WTC11 (cell line): ENCODE measurements around the gene SP2.

Experiments used
- ATF3 ChIP-seq: sonication (generic); formaldehyde crosslinking; conservative IDR thresholded peaks from 2 replicates; pipeline ENCODE4 v1.8.1; 2022; ENCODE audit warnings: mild to moderate bottlenecking, missing genetic modification reagents
- CREM ChIP-seq: sonication (generic); formaldehyde crosslinking; IDR thresholded peaks from 2 replicates; pipeline ENCODE4 v1.8.1; 2022; ENCODE audit warnings: mild to moderate bottlenecking, missing genetic modification reagents, moderate library complexity
- CTCF ChIP-seq: fragments of 200-600 bp; IDR thresholded peaks from 2 replicates; pipeline ENCODE4 v1.8.0; 2022; ENCODE audit warnings: antibody characterized with exemption
- E2F4 ChIP-seq: sonication (generic); formaldehyde crosslinking; IDR thresholded peaks from 2 replicates; pipeline ENCODE4 v1.8.1; 2022; ENCODE audit warnings: low read depth, mild to moderate bottlenecking, moderate library complexity, missing genetic modification reagents, borderline replicate concordance
- E2F5 ChIP-seq: sonication (generic); formaldehyde crosslinking; IDR thresholded peaks from 2 replicates; pipeline ENCODE4 v1.8.1; 2022; ENCODE audit warnings: mild to moderate bottlenecking, moderate library complexity, missing genetic modification reagents
- FOXJ3 ChIP-seq: sonication (generic); formaldehyde crosslinking; IDR thresholded peaks from 2 replicates; pipeline ENCODE4 v1.9.0; 2021; ENCODE audit warnings: missing genetic modification reagents, mild to moderate bottlenecking, borderline replicate concordance
- JUN ChIP-seq: sonication (generic); formaldehyde crosslinking; IDR thresholded peaks from 2 replicates; pipeline ENCODE4 v1.8.0; 2023; ENCODE audit warnings: mild to moderate bottlenecking, missing genetic modification reagents
- MAX ChIP-seq: sonication (generic); formaldehyde crosslinking; IDR thresholded peaks from 2 replicates; pipeline ENCODE4 v1.8.0; 2022; ENCODE audit warnings: mild to moderate bottlenecking, missing genetic modification reagents
- PREB ChIP-seq: sonication (generic); formaldehyde crosslinking; IDR thresholded peaks from 2 replicates; pipeline ENCODE4 v1.8.1; 2022; ENCODE audit warnings: mild to moderate bottlenecking, missing genetic modification reagents, moderate library complexity, borderline replicate concordance
- TCF7 ChIP-seq: sonication (generic); formaldehyde crosslinking; IDR thresholded peaks from 2 replicates; pipeline ENCODE4 v1.8.0; 2022; ENCODE audit warnings: mild to moderate bottlenecking, low read depth, missing genetic modification reagents, moderate library complexity
- ZBTB21 ChIP-seq: sonication (generic); formaldehyde crosslinking; IDR thresholded peaks from 2 replicates; pipeline ENCODE4 v1.8.1; 2023; ENCODE audit warnings: mild to moderate bottlenecking, missing genetic modification reagents, borderline replicate concordance
- ZBTB43 ChIP-seq: sonication (generic); formaldehyde crosslinking; IDR thresholded peaks from 2 replicates; pipeline ENCODE4 v1.8.1; 2023; ENCODE audit warnings: mild to moderate bottlenecking, missing genetic modification reagents

GRCh38 chr17:47897561-47897960, 1.5 kb downstream of the SP2 start:
- no peak for TF ChIP-seq TCF7 (CRISPR knock-in tag)
- no peak for TF ChIP-seq CTCF
- no peak for TF ChIP-seq FOXJ3
- TF ChIP-seq PREB (CRISPR knock-in tag): no peak
- TF ChIP-seq MAX (CRISPR knock-in tag): no peak
- no peak for TF ChIP-seq E2F4
- no peak for TF ChIP-seq ZBTB43
- TF ChIP-seq CREM (CRISPR knock-in tag): no peak
- TF ChIP-seq E2F5 (CRISPR knock-in tag): no peak
- no peak for TF ChIP-seq ZBTB21 (CRISPR knock-in tag)
- no peak for TF ChIP-seq ATF3 (CRISPR knock-in tag)
- TF ChIP-seq JUN (CRISPR knock-in tag): no peak
